B cell (primary cell): ENCODE data around the gene ZNRF4. TPM values are rescaled to one million over a fixed set of nuclear protein-coding genes. Genes with fewer than 3 reads are reported as not detected.

Experiments used
- ATAC-seq: fragments of 200-7000 bp; cut with Tn5 transposase; one replicate; pipeline ENCODE4 v1.10.0; 2021; ENCODE audit warnings: low read depth, mild to moderate bottlenecking, moderate number of reproducible peaks, moderate library complexity
- CTCF ChIA-PET: fragments of 350-600 bp; sonication (Branson Sonifier 250); formaldehyde crosslinking; loops from one replicate; lab custom pipeline; 2021; ENCODE audit warnings: antibody characterized with exemption, inconsistent platforms; lab: Charles Lee
- POLR2A ChIA-PET: fragments of 350-600 bp; sonication (Branson Sonifier 250); formaldehyde crosslinking; loops from one replicate; lab custom pipeline; 2021; ENCODE audit warnings: antibody characterized with exemption; lab: Charles Lee
- DNase-seq: peaks from one replicate; pipeline ENCODE4 v3.0.0; 2013
- H2AFZ ChIP-seq: 2 replicates; pipeline ENCODE4 v1.6.1; 2012; ENCODE audit warnings: mild to moderate bottlenecking, low read depth, low read length; ENCODE audit not compliant: insufficient read depth, poor library complexity, severe bottlenecking
- H3K27ac ChIP-seq, 2 donors: 1 replicate in 1 of 2; 2 replicates in 1 of 2; pipeline ENCODE4 v1.5.1; 2012 to 2013; ENCODE audit warnings: low read length in 2 of 2, mild to moderate bottlenecking in 2 of 2, moderate library complexity in 1 of 2
- H3K27me3 ChIP-seq, 4 experiments: fragments of 200-600 bp in 1 of 4; sonication (generic) in 1 of 4; replicated peaks in 1 of 4; 1 replicate in 2 of 4; 2 replicates in 2 of 4; pipeline versions ENCODE4 v1.6.1 to v1.7.0; 2013 to 2016; ENCODE audit warnings: low read length in 3 of 4, mild to moderate bottlenecking in 2 of 4, mixed read lengths in 1 of 4, moderate library complexity in 1 of 4; ENCODE audit not compliant: insufficient read depth in 4 of 4, control insufficient read depth in 3 of 4; ENCODE audit errors: control extremely low read depth in 1 of 4
- H3K36me3 ChIP-seq, 2 experiments: replicated peaks in 1 of 2; 1 replicate in 1 of 2; 2 replicates in 1 of 2; pipeline versions ENCODE4 v1.6.1 to v1.7.1; 2013; ENCODE audit warnings: low read length in 1 of 2; ENCODE audit not compliant: insufficient read depth in 2 of 2, control insufficient read depth in 1 of 2; ENCODE audit errors: control extremely low read depth in 1 of 2, extremely low read depth in 1 of 2
- H3K4me1 ChIP-seq, 2 donors: fragments of 200-600 bp in 1 of 2; sonication (generic) in 1 of 2; 1 replicate in 1 of 2; 2 replicates in 1 of 2; pipeline versions ENCODE4 v1.5.1 to v1.6.1; 2013 to 2017; ENCODE audit warnings: low read length in 2 of 2; ENCODE audit not compliant: control insufficient read depth in 2 of 2, insufficient read depth in 2 of 2
- H3K4me2 ChIP-seq: replicated peaks from 2 replicates; pipeline ENCODE3; 2012; ENCODE audit warnings: mild to moderate bottlenecking, low read depth, low read length; ENCODE audit not compliant: poor library complexity, severe bottlenecking
- H3K4me3 ChIP-seq, 5 experiments: fragments of 200-600 bp in 1 of 5; sonication (generic) in 1 of 5; 1 replicate in 3 of 5; 2 replicates in 2 of 5; pipeline versions ENCODE4 v1.5.1 to v1.7.0; 2011 to 2016; ENCODE audit warnings: low read length in 4 of 5, mild to moderate bottlenecking in 4 of 5, low read depth in 2 of 5, control low read depth in 1 of 5, moderate library complexity in 1 of 5; ENCODE audit not compliant: insufficient read depth in 1 of 5; ENCODE audit errors: control extremely low read depth in 1 of 5, extremely low read depth in 1 of 5
- H3K79me2 ChIP-seq: fragments of 200-600 bp; sonication (generic); one replicate; pipeline ENCODE4 v1.6.0; 2016; ENCODE audit warnings: low read length; ENCODE audit not compliant: control insufficient read depth, insufficient read depth
- H3K9ac ChIP-seq: fragments of 200-600 bp; sonication (generic); 2 replicates; pipeline ENCODE4 v1.6.1; 2017; ENCODE audit warnings: mild to moderate bottlenecking, low read length, moderate library complexity
- H3K9me3 ChIP-seq, 3 donors: one replicate each; pipeline versions ENCODE4 v1.6.1 to v1.7.1; 2013; ENCODE audit warnings: low read length in 2 of 3; ENCODE audit not compliant: control insufficient read depth in 2 of 3, insufficient read depth in 1 of 3; ENCODE audit errors: control extremely low read depth in 1 of 3
- H4K20me1 ChIP-seq: 2 replicates; pipeline ENCODE4 v1.6.0; 2012; ENCODE audit warnings: mild to moderate bottlenecking, low read length; ENCODE audit not compliant: insufficient read depth, control insufficient read depth, poor library complexity, severe bottlenecking
- H3K27ac Mint-ChIP-seq: one replicate; pipeline ENCODE4 v1.8.0; 2021; ENCODE audit warnings: mixed read lengths
- H3K27me3 Mint-ChIP-seq: one replicate; pipeline ENCODE4 v1.8.0; 2021; ENCODE audit warnings: mixed read lengths
- H3K4me1 Mint-ChIP-seq: one replicate; pipeline ENCODE4 v1.8.0; 2021; ENCODE audit warnings: mixed read lengths
- H3K4me3 Mint-ChIP-seq: one replicate; pipeline ENCODE4 v1.8.0; 2021; ENCODE audit warnings: mixed read lengths
- H3K9me3 Mint-ChIP-seq: one replicate; pipeline ENCODE4 v1.8.0; 2022; ENCODE audit warnings: mixed read lengths; ENCODE audit not compliant: insufficient read depth
- EZH2 ChIP-seq: IDR thresholded peaks from 2 replicates; pipeline ENCODE4 v1.6.1; 2012; ENCODE audit warnings: borderline replicate concordance, low read depth, mild to moderate bottlenecking, moderate library complexity, low read length; ENCODE audit not compliant: insufficient read depth, poor library complexity, severe bottlenecking
- WGBS: methylation state at CpG from one replicate; pipeline ENCODE4 v1.1.5; 2013; ENCODE audit warnings: missing lambda C conversion rate; ENCODE audit not compliant: insufficient coverage; 5-methylcytosine and 5-hydroxymethylcytosine counted together
- intact Hi-C: fragments of 100-400 bp; cut with micrococcal nuclease; formaldehyde crosslinking; loops from one replicate; pipeline ENCODE4 v1.10.0; 2022
- polyA plus RNA-seq: library from polyadenylated mRNA; depleted of rRNA; stranded (reverse); fragments of >200 nt; gene quantifications from 2 replicates; pipeline ENCODE4 v1.2.3, GENCODE V29; 2012
- total RNA-seq, 2 donors: library from RNA; stranded (reverse); fragments of 120-200 nt in 1 of 2; gene quantifications; 1 replicate in 1 of 2; 2 replicates in 1 of 2; pipeline versions ENCODE4 v1.2.3 to v1.2.4, GENCODE V29; 2013 to 2022
- TF ChIP-seq, protein P1 (sequence below): fragments of 200-600 bp; IDR thresholded peaks from one replicate; pipeline ENCODE4 v1.8.0; 2022; ENCODE audit warnings: antibody characterized with exemption, mild to moderate bottlenecking

The ZNRF4 gene
- total and polyA plus RNA-seq, 2 donors (not counting 1 experiment from before 2014, with no cell fraction given), result not detected

DNA sequence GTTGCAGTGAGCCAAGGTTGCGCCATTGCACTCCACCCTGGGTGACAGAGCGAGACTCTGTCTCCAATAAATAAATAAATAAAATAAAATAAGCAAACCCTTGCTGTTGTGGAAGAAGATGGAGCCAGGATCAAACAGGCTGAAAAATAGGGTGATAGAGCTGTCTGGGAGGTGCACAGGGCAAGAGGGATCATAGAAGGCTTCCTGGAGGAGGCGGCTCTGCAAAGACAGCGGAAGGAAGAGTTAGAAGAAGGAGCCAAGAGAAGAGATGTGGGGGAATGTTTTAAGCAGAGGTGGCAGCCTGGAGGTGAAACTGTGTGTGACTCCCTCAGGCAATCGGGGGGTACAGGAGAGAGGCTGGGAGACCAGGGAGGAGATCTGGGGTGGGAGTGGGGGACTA is 40.6 kb downstream of the ZNRF4 start:
- no peaks in the 10 kb centered on the region for H3K36me3 ChIP-seq
- ATAC-seq (no peak), DNase-seq (no peak)
- H3K4me2 ChIP-seq, result no peak overlapping the region
- CTCF ChIA-PET, result no interaction called here
- no peaks in the 10 kb centered on the region for H4K20me1 ChIP-seq
- peaks cover 0 to 28% (median 0%) of the 10 kb centered on the region in 3 donors for H3K9me3 ChIP-seq
- WGBS, result 90% methylated on average over 3 of the region's 5 CpGs
- no peak for TF ChIP-seq EZH2
- TF ChIP-seq, protein P1, sequence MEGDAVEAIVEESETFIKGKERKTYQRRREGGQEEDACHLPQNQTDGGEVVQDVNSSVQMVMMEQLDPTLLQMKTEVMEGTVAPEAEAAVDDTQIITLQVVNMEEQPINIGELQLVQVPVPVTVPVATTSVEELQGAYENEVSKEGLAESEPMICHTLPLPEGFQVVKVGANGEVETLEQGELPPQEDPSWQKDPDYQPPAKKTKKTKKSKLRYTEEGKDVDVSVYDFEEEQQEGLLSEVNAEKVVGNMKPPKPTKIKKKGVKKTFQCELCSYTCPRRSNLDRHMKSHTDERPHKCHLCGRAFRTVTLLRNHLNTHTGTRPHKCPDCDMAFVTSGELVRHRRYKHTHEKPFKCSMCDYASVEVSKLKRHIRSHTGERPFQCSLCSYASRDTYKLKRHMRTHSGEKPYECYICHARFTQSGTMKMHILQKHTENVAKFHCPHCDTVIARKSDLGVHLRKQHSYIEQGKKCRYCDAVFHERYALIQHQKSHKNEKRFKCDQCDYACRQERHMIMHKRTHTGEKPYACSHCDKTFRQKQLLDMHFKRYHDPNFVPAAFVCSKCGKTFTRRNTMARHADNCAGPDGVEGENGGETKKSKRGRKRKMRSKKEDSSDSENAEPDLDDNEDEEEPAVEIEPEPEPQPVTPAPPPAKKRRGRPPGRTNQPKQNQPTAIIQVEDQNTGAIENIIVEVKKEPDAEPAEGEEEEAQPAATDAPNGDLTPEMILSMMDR, result no peak
- H3K27ac Mint-ChIP-seq, result no peak overlapping the region
- H3K4me1 ChIP-seq, result no peaks in the 10 kb centered on the region
- no peak overlapping the region for H3K4me3 ChIP-seq
- no peaks in the 10 kb centered on the region for H3K4me1 Mint-ChIP-seq
- no peaks in the 10 kb centered on the region for H3K79me2 ChIP-seq
- POLR2A ChIA-PET, result no interaction called here
- no peak overlapping the region for H2AFZ ChIP-seq
- H3K4me3 Mint-ChIP-seq, result no peak overlapping the region
- peaks cover 0 to 44% (median 11%) of the 10 kb centered on the region in 4 experiments for H3K27me3 ChIP-seq
- H3K9me3 Mint-ChIP-seq, result peaks cover 4% of the 10 kb centered on the region
- H3K9ac ChIP-seq, result no peak overlapping the region
- H3K27me3 Mint-ChIP-seq, result peaks cover 40% of the 10 kb centered on the region
- H3K27ac ChIP-seq, result no peak overlapping the region
- intact Hi-C loops, result no loop called here

DNA sequence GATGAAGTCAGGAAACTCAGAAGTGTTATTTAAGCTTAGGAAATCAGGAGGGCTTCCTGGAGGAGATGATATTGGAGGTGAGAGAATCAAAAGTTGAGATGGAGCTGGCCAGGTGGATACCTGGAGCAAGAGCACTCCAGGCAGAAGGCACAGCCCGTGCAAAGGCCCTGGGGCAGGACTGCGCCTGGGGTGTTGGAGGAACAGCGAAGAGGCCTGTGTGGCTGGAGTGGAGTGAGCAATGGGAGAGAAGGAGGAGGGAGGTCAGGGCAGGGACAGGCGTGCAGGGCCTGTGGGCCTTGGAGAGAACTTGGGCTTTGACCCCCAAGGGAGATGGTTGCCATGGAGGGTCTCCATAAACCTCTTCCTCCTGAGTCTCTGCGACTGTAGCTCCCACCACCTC is 42.1 kb downstream of the ZNRF4 start:
- intact Hi-C loops, result no loop called here
- ATAC-seq, result no peak
- Mint-ChIP-seq H3K4me3 (no peak overlapping the region), H3K27ac (no peak overlapping the region), H3K9me3 (peaks cover 4% of the 10 kb centered on the region), H3K27me3 (peaks cover 33% of the 10 kb centered on the region), H3K4me1 (no peaks in the 10 kb centered on the region)
- no peak for DNase-seq
- ChIA-PET POLR2A (interaction anchor here (0.6 kb wide), 1 partner anchor 855 kb away, joined by 3 read pairs; no protein-coding TSS in a partner anchor), CTCF (no interaction called here)
- H3K4me1 ChIP-seq, result no peaks in the 10 kb centered on the region
- WGBS, result 89% methylated on average over 4 of the region's 5 CpGs
- H3K9ac ChIP-seq, result no peak overlapping the region
- H2AFZ ChIP-seq, result no peak overlapping the region
- peaks cover 0 to 41% (median 7%) of the 10 kb centered on the region in 3 donors for H3K9me3 ChIP-seq
- H3K4me3 ChIP-seq, result no peak overlapping the region
- peaks cover 0 to 38% (median 11%) of the 10 kb centered on the region in 4 experiments for H3K27me3 ChIP-seq
- H3K36me3 ChIP-seq, result no peaks in the 10 kb centered on the region
- no peaks in the 10 kb centered on the region for H4K20me1 ChIP-seq
- no peak for TF ChIP-seq EZH2
- TF ChIP-seq, protein P1, result no peak
- no peak overlapping the region for H3K4me2 ChIP-seq
- H3K79me2 ChIP-seq, result no peaks in the 10 kb centered on the region
- no peak overlapping the region for H3K27ac ChIP-seq
